Osteocyte (in vitro differentiated cells): ENCODE data around the gene SHANK3. TPM values are rescaled to one million over a fixed set of nuclear protein-coding genes. Genes with fewer than 3 reads are reported as not detected.

Experiments used
- DNase-seq: peaks from one replicate; pipeline ENCODE4 v3.0.0; 2021; ENCODE audit warnings: mixed read lengths; ENCODE audit not compliant: unreplicated experiment; ENCODE audit errors: extremely low spot score
- H3K27ac Mint-ChIP-seq: one replicate; pipeline ENCODE4 v1.8.0; 2021; ENCODE audit warnings: mild to moderate bottlenecking, mixed read lengths; ENCODE audit not compliant: unreplicated experiment
- H3K27me3 Mint-ChIP-seq: one replicate; pipeline ENCODE4 v1.8.0; 2021; ENCODE audit warnings: mixed read lengths; ENCODE audit not compliant: unreplicated experiment
- H3K36me3 Mint-ChIP-seq: one replicate; pipeline ENCODE4 v1.8.0; 2021; ENCODE audit warnings: mixed read lengths; ENCODE audit not compliant: unreplicated experiment
- H3K4me1 Mint-ChIP-seq: one replicate; pipeline ENCODE4 v1.8.0; 2021; ENCODE audit warnings: mixed read lengths; ENCODE audit not compliant: unreplicated experiment
- H3K4me3 Mint-ChIP-seq: one replicate; pipeline ENCODE4 v1.8.0; 2021; ENCODE audit warnings: mild to moderate bottlenecking, moderate library complexity, mixed read lengths; ENCODE audit not compliant: unreplicated experiment
- H3K9me3 Mint-ChIP-seq: one replicate; pipeline ENCODE4 v1.8.0; 2021; ENCODE audit warnings: mixed read lengths; ENCODE audit not compliant: unreplicated experiment
- total RNA-seq: library from RNA; stranded (reverse); gene quantifications from 2 replicates; pipeline ENCODE4 v1.2.1, GENCODE V29; 2021
- TF ChIP-seq, protein P1 (sequence below): fragments of 200-600 bp; sonication (generic); IDR thresholded peaks from 2 replicates; pipeline ENCODE4 v1.5.0; 2021; ENCODE audit warnings: antibody characterized with exemption, mild to moderate bottlenecking, moderate library complexity

Gene SHANK3
- total RNA-seq, 1 donor from 2014 or later, result 4.7 TPM

DNA sequence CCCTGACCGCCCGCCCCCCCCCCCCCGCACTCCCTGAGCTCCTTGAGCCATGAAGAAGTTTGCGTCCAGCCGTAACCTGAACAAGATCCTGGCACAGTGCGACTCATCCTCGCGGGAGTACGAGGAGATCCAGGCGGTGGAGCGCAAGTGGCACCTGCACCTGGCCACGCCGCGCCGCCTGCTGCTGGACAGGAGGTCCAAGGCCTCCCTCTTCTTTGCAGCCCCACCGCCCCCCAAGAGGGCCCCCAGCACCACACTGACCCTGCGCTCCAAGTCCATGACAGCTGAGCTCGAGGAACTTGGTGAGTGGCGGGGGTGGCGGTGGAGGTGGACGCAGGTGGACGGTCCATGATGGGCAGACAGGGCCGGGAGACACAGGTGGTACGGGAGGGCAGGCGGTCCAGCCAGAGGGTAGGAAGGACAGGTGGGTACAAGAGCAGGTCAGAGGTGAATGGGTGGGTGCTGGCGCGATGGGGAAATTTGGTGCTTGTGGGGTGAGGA is 33.3 kb downstream of the SHANK3 start:
- Mint-ChIP-seq H3K4me3 (peak overlapping the region; percentile 7), H3K36me3 (no peaks in the 10 kb centered on the region), H3K27me3 (no peaks in the 10 kb centered on the region)

DNA sequence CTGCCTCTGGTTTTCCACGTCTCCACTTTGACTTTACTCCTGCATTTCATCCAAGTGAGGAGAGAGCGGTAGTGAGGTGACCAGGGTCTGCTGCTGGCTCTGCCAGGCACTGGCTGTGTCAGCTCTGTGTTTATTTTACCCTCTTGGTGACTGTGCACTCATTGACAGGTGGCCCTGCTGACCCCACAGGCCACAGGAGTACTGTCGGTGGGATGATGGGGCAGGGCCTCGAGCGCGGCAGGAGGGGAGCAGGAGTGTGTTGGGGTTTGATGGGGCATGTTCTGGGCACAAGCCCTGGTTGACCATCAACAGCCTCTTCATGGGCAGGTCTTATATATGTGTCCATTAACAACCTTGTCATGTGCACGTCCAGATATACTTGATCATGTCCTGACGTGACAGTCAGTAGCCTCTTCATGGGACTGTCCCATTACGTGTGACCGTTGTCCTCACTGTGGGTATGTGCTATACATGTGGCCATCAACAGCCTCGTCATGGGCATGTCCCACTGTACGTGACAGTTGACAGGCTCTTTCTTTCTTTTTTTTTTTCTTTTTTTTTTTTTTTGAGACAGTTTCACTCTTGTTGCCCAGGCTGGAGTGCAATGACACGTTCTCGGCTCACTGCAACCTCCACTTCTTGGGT is 34.0 kb downstream of the SHANK3 start:
- H3K27ac Mint-ChIP-seq, result no peak overlapping the region
- no peaks in the 10 kb centered on the region for H3K9me3 Mint-ChIP-seq
- H3K4me3 Mint-ChIP-seq, result peak overlapping the region; percentile 7
- H3K36me3 Mint-ChIP-seq, result no peaks in the 10 kb centered on the region
- TF ChIP-seq, protein P1, sequence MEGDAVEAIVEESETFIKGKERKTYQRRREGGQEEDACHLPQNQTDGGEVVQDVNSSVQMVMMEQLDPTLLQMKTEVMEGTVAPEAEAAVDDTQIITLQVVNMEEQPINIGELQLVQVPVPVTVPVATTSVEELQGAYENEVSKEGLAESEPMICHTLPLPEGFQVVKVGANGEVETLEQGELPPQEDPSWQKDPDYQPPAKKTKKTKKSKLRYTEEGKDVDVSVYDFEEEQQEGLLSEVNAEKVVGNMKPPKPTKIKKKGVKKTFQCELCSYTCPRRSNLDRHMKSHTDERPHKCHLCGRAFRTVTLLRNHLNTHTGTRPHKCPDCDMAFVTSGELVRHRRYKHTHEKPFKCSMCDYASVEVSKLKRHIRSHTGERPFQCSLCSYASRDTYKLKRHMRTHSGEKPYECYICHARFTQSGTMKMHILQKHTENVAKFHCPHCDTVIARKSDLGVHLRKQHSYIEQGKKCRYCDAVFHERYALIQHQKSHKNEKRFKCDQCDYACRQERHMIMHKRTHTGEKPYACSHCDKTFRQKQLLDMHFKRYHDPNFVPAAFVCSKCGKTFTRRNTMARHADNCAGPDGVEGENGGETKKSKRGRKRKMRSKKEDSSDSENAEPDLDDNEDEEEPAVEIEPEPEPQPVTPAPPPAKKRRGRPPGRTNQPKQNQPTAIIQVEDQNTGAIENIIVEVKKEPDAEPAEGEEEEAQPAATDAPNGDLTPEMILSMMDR, result no peak
- H3K4me1 Mint-ChIP-seq, result peaks cover 21% of the 10 kb centered on the region
- H3K27me3 Mint-ChIP-seq, result no peaks in the 10 kb centered on the region
- DNase-seq, result no peak

More for the DNA sequence above, 33.3 kb downstream of the SHANK3 start:
- Mint-ChIP-seq H3K4me1 (peaks cover 20% of the 10 kb centered on the region), H3K27ac (no peak overlapping the region), H3K9me3 (no peaks in the 10 kb centered on the region)
- TF ChIP-seq, protein P1, result no peak
- no peak for DNase-seq

DNA sequence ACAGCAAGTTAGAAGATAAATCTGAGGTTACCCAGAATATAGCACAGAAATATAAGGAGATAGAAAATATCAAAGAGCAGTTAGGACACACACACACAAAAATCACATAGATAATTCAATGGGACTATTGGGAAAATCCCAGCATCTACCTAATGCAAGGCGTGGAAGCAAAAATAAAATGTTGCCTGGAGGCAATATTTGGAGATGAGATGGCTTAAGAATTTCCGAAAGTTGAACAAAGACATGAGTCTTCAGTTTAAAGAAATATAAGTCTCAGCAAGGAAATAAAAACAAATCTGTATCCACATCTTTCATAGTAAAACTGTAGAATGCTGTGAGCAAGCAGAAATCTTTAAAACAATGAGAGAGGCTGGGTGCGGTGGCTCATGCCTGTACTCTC is 35.9 kb downstream of the SHANK3 start:
- peak overlapping the region; percentile 5 for H3K27ac Mint-ChIP-seq
- no peak overlapping the region for H3K4me3 Mint-ChIP-seq
- H3K9me3 Mint-ChIP-seq, result no peaks in the 10 kb centered on the region
- peaks cover 16% of the 10 kb centered on the region for H3K4me1 Mint-ChIP-seq
- H3K27me3 Mint-ChIP-seq, result no peaks in the 10 kb centered on the region
- DNase-seq, result no peak
- no peaks in the 10 kb centered on the region for H3K36me3 Mint-ChIP-seq
- TF ChIP-seq, protein P1, result no peak

DNA sequence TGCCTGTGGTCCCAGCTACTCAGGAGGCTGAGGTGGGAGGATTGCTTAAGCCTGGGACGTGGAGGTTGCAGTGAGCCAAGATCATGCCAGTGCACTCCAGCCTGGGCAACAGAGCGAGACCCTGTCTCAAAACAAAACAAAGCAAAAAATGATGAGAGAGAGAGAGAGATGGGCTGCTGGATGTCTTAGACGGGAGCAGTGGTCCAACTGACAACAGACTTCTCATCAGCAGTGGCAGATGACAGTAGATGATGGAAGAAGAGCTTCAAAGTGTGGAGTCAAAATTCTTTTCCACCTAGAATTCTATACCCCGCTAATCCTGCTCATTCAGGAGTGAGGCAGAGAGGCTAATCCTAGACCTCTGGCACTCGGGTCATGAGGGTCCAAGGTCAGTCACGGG is 36.4 kb downstream of the SHANK3 start:
- TF ChIP-seq, protein P1, result no peak
- no peaks in the 10 kb centered on the region for H3K36me3 Mint-ChIP-seq
- no peaks in the 10 kb centered on the region for H3K27me3 Mint-ChIP-seq
- DNase-seq, result no peak
- H3K4me1 Mint-ChIP-seq, result peaks cover 16% of the 10 kb centered on the region
- H3K27ac Mint-ChIP-seq, result no peak overlapping the region
- no peak overlapping the region for H3K4me3 Mint-ChIP-seq
- no peaks in the 10 kb centered on the region for H3K9me3 Mint-ChIP-seq

DNA sequence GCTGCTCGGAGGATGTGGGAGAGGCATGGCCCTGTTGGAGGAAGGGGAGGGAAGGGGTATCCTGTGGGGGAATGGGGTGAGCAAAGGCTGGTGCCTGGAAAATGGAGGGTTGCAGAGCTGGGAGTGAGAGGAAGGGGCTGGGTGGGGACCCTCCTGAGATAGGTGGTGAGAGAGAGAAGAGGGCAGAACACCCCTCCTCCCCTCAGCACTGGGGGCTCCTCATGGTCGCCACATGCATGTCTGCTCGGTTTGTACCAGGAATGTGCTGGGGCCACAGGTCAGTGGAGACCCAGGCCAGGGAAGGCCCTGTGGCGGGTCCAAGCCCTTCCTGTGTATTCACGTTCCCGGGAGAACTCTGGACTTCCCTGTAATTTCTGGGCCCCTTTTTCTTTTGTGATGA is 37.6 kb downstream of the SHANK3 start:
- no peaks in the 10 kb centered on the region for H3K9me3 Mint-ChIP-seq
- H3K27ac Mint-ChIP-seq, result no peak overlapping the region
- no peak for DNase-seq
- TF ChIP-seq, protein P1, result no peak
- H3K4me3 Mint-ChIP-seq, result no peak overlapping the region
- H3K36me3 Mint-ChIP-seq, result no peaks in the 10 kb centered on the region
- H3K27me3 Mint-ChIP-seq, result no peaks in the 10 kb centered on the region
- peaks cover 16% of the 10 kb centered on the region for H3K4me1 Mint-ChIP-seq
